H9 (cell line): ENCODE data around the gene RSPH9. TPM values are rescaled to one million over a fixed set of nuclear protein-coding genes. Genes with fewer than 3 reads are reported as not detected.

ENCODE experiments used
- DNase-seq: peaks from one replicate; pipeline ENCODE4 v3.0.0-alpha.2; 2017
- H2AFZ ChIP-seq: one replicate; pipeline ENCODE4 v1.6.1; 2013; ENCODE audit warnings: mild to moderate bottlenecking, low read length, control low read depth, moderate library complexity
- H2AK5ac ChIP-seq: 2 replicates; pipeline ENCODE4 v1.6.1; 2013; ENCODE audit warnings: low read length, control low read depth, mixed read lengths; ENCODE audit not compliant: insufficient read length
- H2BK120ac ChIP-seq: one replicate; pipeline ENCODE4 v1.6.1; 2013; ENCODE audit warnings: low read depth, mild to moderate bottlenecking, low read length, control low read depth, inconsistent platforms; ENCODE audit not compliant: poor library complexity, severe bottlenecking
- H2BK12ac ChIP-seq: 2 replicates; pipeline ENCODE4 v1.6.1; 2013; ENCODE audit warnings: low read length, control low read depth, mixed read lengths, low read depth; ENCODE audit not compliant: insufficient read length
- H2BK15ac ChIP-seq: 2 replicates; pipeline ENCODE4 v1.6.1; 2013; ENCODE audit warnings: low read depth, low read length, control low read depth
- H2BK20ac ChIP-seq: one replicate; pipeline ENCODE4 v1.6.1; 2013; ENCODE audit warnings: low read depth, mild to moderate bottlenecking, low read length, control low read depth, inconsistent platforms; ENCODE audit not compliant: poor library complexity, severe bottlenecking
- H2BK5ac ChIP-seq: 2 replicates; pipeline ENCODE4 v1.6.1; 2013; ENCODE audit warnings: low read length, control low read depth, mixed read lengths; ENCODE audit not compliant: insufficient read length
- H3K14ac ChIP-seq: 2 replicates; pipeline ENCODE4 v1.6.1; 2013; ENCODE audit warnings: low read length, control low read depth; ENCODE audit not compliant: insufficient read depth
- H3K18ac ChIP-seq: 2 replicates; pipeline ENCODE4 v1.6.1; 2013; ENCODE audit warnings: low read depth, mild to moderate bottlenecking, mixed read lengths, low read length, control low read depth; ENCODE audit not compliant: insufficient read length
- H3K23ac ChIP-seq: 2 replicates; pipeline ENCODE4 v1.6.1; 2013; ENCODE audit warnings: low read length, control low read depth, mixed read lengths, low read depth; ENCODE audit not compliant: insufficient read length
- H3K23me2 ChIP-seq: 2 replicates; pipeline ENCODE4 v1.6.1; 2013; ENCODE audit warnings: low read depth, mild to moderate bottlenecking, mixed read lengths, low read length, control low read depth; ENCODE audit not compliant: insufficient read length, poor library complexity, severe bottlenecking
- H3K27ac ChIP-seq: 2 replicates; pipeline ENCODE4 v1.5.1; 2013; ENCODE audit warnings: low read length, control low read depth, mixed read lengths, low read depth; ENCODE audit not compliant: insufficient read length
- H3K27me3 ChIP-seq: 2 replicates; pipeline ENCODE4 v1.6.1; 2013; ENCODE audit warnings: low read length, control low read depth, inconsistent platforms; ENCODE audit not compliant: insufficient read depth
- H3K4ac ChIP-seq: 2 replicates; pipeline ENCODE4 v1.6.1; 2013; ENCODE audit warnings: low read depth, mild to moderate bottlenecking, control low read depth, inconsistent platforms, low read length, moderate library complexity
- H3K4me1 ChIP-seq: 2 replicates; pipeline ENCODE4 v1.6.1; 2013; ENCODE audit warnings: low read length, control low read depth, inconsistent platforms; ENCODE audit not compliant: insufficient read depth
- H3K4me2 ChIP-seq: 2 replicates; pipeline ENCODE4 v1.6.1; 2013; ENCODE audit warnings: low read length, control low read depth, mixed read lengths; ENCODE audit not compliant: insufficient read length, insufficient read depth
- H3K56ac ChIP-seq: 2 replicates; pipeline ENCODE4 v1.6.1; 2013; ENCODE audit warnings: low read depth, mild to moderate bottlenecking, mixed read lengths, low read length, control low read depth; ENCODE audit not compliant: insufficient read length
- H3K79me1 ChIP-seq: 2 replicates; pipeline ENCODE4 v1.6.1; 2013; ENCODE audit warnings: low read depth, mild to moderate bottlenecking, moderate library complexity, low read length, control low read depth, inconsistent platforms; ENCODE audit not compliant: insufficient read depth, poor library complexity, severe bottlenecking
- H3K79me2 ChIP-seq: 2 replicates; pipeline ENCODE4 v1.6.1; 2013; ENCODE audit warnings: low read length, control low read depth, inconsistent platforms; ENCODE audit not compliant: insufficient read depth
- H3K9ac ChIP-seq: 2 replicates; pipeline ENCODE4 v1.6.1; 2013; ENCODE audit warnings: low read length, control low read depth, mixed read lengths; ENCODE audit not compliant: insufficient read length; ENCODE audit errors: extremely low read depth
- H3K9me3 ChIP-seq: one replicate; pipeline ENCODE4 v1.6.1; 2013; ENCODE audit warnings: low read depth, low read length, inconsistent platforms; ENCODE audit not compliant: control insufficient read depth
- H3T11ph ChIP-seq: one replicate; pipeline ENCODE4 v1.6.1; 2013; ENCODE audit warnings: mild to moderate bottlenecking, low read length, control low read depth, inconsistent platforms
- H4K20me1 ChIP-seq: one replicate; pipeline ENCODE4 v1.6.1; 2013; ENCODE audit not compliant: control insufficient read depth, insufficient read length, insufficient read depth
- H4K5ac ChIP-seq: 2 replicates; pipeline ENCODE4 v1.6.1; 2013; ENCODE audit warnings: low read depth, mild to moderate bottlenecking, mixed read lengths, low read length, control low read depth; ENCODE audit not compliant: insufficient read length
- H4K8ac ChIP-seq: replicated peaks from 2 replicates; pipeline ENCODE4 v1.6.1; 2013; ENCODE audit warnings: low read length, control low read depth, mixed read lengths, low read depth; ENCODE audit not compliant: insufficient read length
- H4K91ac ChIP-seq: 2 replicates; pipeline ENCODE4 v1.6.1; 2013; ENCODE audit warnings: low read depth, mild to moderate bottlenecking, moderate library complexity, mixed read lengths, low read length, control low read depth; ENCODE audit not compliant: insufficient read length
- H3K27ac Mint-ChIP-seq, 3 experiments: 2 replicates in 2 of 3; 3 replicates in 1 of 3; pipeline ENCODE4 v1.8.0; 2020 to 2021; ENCODE audit warnings: mixed read lengths in 3 of 3, mild to moderate bottlenecking in 1 of 3, moderate library complexity in 1 of 3
- H3K27me3 Mint-ChIP-seq: 2 replicates; pipeline ENCODE4 v1.8.0; 2021; ENCODE audit warnings: low read depth, mild to moderate bottlenecking, moderate library complexity, mixed read lengths
- H3K36me3 Mint-ChIP-seq, 3 experiments: 2 replicates in 2 of 3; 3 replicates in 1 of 3; pipeline ENCODE4 v1.8.0; 2020 to 2021; ENCODE audit warnings: low read depth in 3 of 3, mixed read lengths in 3 of 3; ENCODE audit not compliant: insufficient read depth in 1 of 3
- H3K4me1 Mint-ChIP-seq, 2 experiments: 2 replicates each; pipeline ENCODE4 v1.8.0; 2020; ENCODE audit warnings: mixed read lengths in 2 of 2
- H3K4me3 Mint-ChIP-seq, 2 experiments: 2 replicates in 1 of 2; 3 replicates in 1 of 2; pipeline ENCODE4 v1.8.0; 2020 to 2021; ENCODE audit warnings: mild to moderate bottlenecking in 2 of 2, mixed read lengths in 2 of 2, moderate library complexity in 1 of 2
- H3K9me3 Mint-ChIP-seq, 2 experiments: 2 replicates in 1 of 2; 3 replicates in 1 of 2; pipeline ENCODE4 v1.8.0; 2020; ENCODE audit warnings: mild to moderate bottlenecking in 2 of 2, mixed read lengths in 2 of 2, moderate library complexity in 1 of 2
- CTCF ChIP-seq: fragments of 200-600 bp; sonication (generic); conservative IDR thresholded peaks from 3 replicates; pipeline ENCODE4 v1.8.0; 2021; ENCODE audit warnings: antibody characterized with exemption, mild to moderate bottlenecking
- WGBS: extraction: QIAGEN DNeasy Blood & Tissue Kit; methylation state at CpG from one replicate; pipeline ENCODE4 v1.1.7; 2013; ENCODE audit warnings: missing lambda C conversion rate, low lambda C conversion rate, mixed read lengths; ENCODE audit not compliant: insufficient read length; ENCODE audit errors: extremely low coverage; 5-methylcytosine and 5-hydroxymethylcytosine counted together
- total RNA-seq: library from RNA; stranded (reverse); gene quantifications from 2 replicates; pipeline ENCODE4 v1.2.1, GENCODE V29; 2021

Gene RSPH9
- total RNA-seq, 1 experiment from 2014 or later: 0.39 TPM

- no peaks in the 10 kb centered on the region for H4K20me1 ChIP-seq
- no peak overlapping the region for H3K23ac ChIP-seq
- H3K27me3 ChIP-seq: no peaks in the 10 kb centered on the region; the same call in 1 of the 2 replicates
- peaks cover 38 to 82% (median 62%) of the 10 kb centered on the region in 3 experiments for H3K36me3 Mint-ChIP-seq
- no peak overlapping the region for H3K4me2 ChIP-seq
- no peak overlapping the region for H4K8ac ChIP-seq
- no peak overlapping the region for H2BK20ac ChIP-seq
- H3K4me3 Mint-ChIP-seq: no peak overlapping the region
- H2BK15ac ChIP-seq: no peak overlapping the region
- H4K5ac ChIP-seq: no peak overlapping the region
- H3K27ac Mint-ChIP-seq: no peak overlapping the region
- no peak overlapping the region for H3K27ac ChIP-seq
- no CpG with 5 or more reads among the region's 15 CpGs for WGBS
- DNase-seq: no peak
- no peak overlapping the region for H3T11ph ChIP-seq
- H3K4me1 ChIP-seq: no peaks in the 10 kb centered on the region
- H3K9me3 ChIP-seq: no peaks in the 10 kb centered on the region
- no peak overlapping the region for H3K56ac ChIP-seq
- no peaks in the 10 kb centered on the region for H3K79me2 ChIP-seq
- H2BK120ac ChIP-seq: no peak overlapping the region
- H2BK12ac ChIP-seq: no peak overlapping the region
- no peaks in the 10 kb centered on the region for H3K79me1 ChIP-seq
- H3K4ac ChIP-seq: no peak overlapping the region
- no peak overlapping the region for H2AK5ac ChIP-seq
- no peak overlapping the region for H3K18ac ChIP-seq
- H2AFZ ChIP-seq: no peak overlapping the region
- H3K9ac ChIP-seq: no peak overlapping the region
- peaks cover 16 to 21% of the 10 kb centered on the region in 2 experiments for H3K4me1 Mint-ChIP-seq
- peaks cover 1% of the 10 kb centered on the region; the same call in 1 of the 2 replicates for H3K27me3 Mint-ChIP-seq
- no peaks in the 10 kb centered on the region; a peak in 1 of 5 replicates for H3K9me3 Mint-ChIP-seq
- H3K23me2 ChIP-seq: no peaks in the 10 kb centered on the region
- H3K14ac ChIP-seq: no peak overlapping the region
- no peak overlapping the region for H4K91ac ChIP-seq
- H2BK5ac ChIP-seq: no peak overlapping the region
- no peak for TF ChIP-seq CTCF
Measured at GRCh38 chr6:43673444-43674084, 28.7 kb downstream of the RSPH9 start.
